SK-N-SH (cell line): ENCODE data around the gene KDELR1.
A peak's percentile ranks its signal among the peaks of the same experiment; 100 is the strongest.

Experiments used
- GABPA ChIP-seq: IDR thresholded peaks from 2 replicates; pipeline ENCODE4 v1.4.0; 2012; ENCODE audit warnings: low read depth, mild to moderate bottlenecking
- MXI1 ChIP-seq: IDR thresholded peaks from 2 replicates; pipeline ENCODE4 v1.6.1; 2012; ENCODE audit warnings: mild to moderate bottlenecking, low read depth, low read length, improper control_type of control experiment
- RCOR1 ChIP-seq: fragments of 150-350 bp; IDR thresholded peaks from 2 replicates; pipeline ENCODE4 v1.6.1; 2017; ENCODE audit warnings: antibody characterized with exemption, low read length
- TF ChIP-seq, protein P1 (sequence below): fragments of 150-350 bp; IDR thresholded peaks from 2 replicates; pipeline ENCODE4 v1.6.1; 2016; ENCODE audit warnings: mild to moderate bottlenecking, low read depth, low read length
- TF ChIP-seq, protein P2 (sequence below): fragments of 200-600 bp; sonication (generic); IDR thresholded peaks from 2 replicates; pipeline ENCODE4 v1.6.1; 2017; ENCODE audit warnings: antibody characterized with exemption, mild to moderate bottlenecking, moderate library complexity
- TF ChIP-seq, protein P3 (sequence below): fragments of 150-350 bp; IDR thresholded peaks from 2 replicates; pipeline ENCODE4 v1.6.1; 2017; ENCODE audit warnings: antibody characterized with exemption, low read length, low read depth, borderline replicate concordance
- TF ChIP-seq, protein P4 (sequence below): IDR thresholded peaks from 2 replicates; pipeline ENCODE4 v1.4.0; 2012; ENCODE audit warnings: low read depth, borderline replicate concordance

DNA sequence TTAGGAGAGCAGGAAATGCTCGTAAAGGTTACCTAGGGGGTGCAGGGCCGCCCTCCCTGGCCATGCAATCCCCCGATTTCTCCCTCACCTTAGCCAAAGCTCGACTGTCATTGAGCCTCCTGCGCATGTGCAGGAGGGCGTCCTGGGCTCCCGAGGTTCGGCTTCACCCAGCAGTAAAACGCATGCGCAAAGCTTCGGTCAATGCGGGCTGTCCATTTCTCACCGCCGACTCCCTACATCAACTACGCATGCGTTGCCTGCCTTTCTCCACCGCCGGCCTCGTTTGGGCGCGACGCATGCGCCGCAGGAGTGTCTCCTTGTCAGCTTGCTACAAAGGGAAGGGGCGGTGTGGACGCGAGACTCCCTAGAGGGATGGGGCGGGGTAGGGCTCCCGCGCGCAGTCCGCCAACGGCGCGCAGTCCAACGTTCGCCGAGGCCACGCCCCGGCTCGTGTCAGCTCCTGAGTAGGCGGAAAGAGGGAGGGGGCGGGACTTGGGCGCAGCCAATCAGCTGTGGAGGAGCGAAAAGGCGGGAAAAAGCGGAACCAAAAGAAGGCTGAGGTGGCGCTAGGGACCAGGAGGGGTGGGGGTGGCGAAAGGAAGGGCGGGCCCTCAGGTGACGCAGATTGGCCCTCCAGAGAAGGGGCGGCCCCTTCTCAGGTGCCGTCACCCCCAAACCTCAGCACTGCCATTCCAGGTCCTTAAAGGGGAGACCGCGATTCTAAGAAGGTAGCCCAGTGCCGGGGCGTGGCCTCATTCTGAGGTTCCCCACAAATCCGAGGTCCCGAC, 27.3 kb downstream of the KDELR1 start, which contains the start of the genes SYNGR4 and TMEM143:
- TF ChIP-seq, protein P1, sequence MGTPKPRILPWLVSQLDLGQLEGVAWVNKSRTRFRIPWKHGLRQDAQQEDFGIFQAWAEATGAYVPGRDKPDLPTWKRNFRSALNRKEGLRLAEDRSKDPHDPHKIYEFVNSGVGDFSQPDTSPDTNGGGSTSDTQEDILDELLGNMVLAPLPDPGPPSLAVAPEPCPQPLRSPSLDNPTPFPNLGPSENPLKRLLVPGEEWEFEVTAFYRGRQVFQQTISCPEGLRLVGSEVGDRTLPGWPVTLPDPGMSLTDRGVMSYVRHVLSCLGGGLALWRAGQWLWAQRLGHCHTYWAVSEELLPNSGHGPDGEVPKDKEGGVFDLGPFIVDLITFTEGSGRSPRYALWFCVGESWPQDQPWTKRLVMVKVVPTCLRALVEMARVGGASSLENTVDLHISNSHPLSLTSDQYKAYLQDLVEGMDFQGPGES, result peak; percentile 54; the same call in 1 of the 2 replicates
- TF ChIP-seq RCOR1 (no peak; the same call in 1 of the 2 replicates), MXI1 (peak; percentile 89), GABPA (no peak)
- TF ChIP-seq, protein P2, sequence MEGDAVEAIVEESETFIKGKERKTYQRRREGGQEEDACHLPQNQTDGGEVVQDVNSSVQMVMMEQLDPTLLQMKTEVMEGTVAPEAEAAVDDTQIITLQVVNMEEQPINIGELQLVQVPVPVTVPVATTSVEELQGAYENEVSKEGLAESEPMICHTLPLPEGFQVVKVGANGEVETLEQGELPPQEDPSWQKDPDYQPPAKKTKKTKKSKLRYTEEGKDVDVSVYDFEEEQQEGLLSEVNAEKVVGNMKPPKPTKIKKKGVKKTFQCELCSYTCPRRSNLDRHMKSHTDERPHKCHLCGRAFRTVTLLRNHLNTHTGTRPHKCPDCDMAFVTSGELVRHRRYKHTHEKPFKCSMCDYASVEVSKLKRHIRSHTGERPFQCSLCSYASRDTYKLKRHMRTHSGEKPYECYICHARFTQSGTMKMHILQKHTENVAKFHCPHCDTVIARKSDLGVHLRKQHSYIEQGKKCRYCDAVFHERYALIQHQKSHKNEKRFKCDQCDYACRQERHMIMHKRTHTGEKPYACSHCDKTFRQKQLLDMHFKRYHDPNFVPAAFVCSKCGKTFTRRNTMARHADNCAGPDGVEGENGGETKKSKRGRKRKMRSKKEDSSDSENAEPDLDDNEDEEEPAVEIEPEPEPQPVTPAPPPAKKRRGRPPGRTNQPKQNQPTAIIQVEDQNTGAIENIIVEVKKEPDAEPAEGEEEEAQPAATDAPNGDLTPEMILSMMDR, result no peak
- TF ChIP-seq, protein P3, sequence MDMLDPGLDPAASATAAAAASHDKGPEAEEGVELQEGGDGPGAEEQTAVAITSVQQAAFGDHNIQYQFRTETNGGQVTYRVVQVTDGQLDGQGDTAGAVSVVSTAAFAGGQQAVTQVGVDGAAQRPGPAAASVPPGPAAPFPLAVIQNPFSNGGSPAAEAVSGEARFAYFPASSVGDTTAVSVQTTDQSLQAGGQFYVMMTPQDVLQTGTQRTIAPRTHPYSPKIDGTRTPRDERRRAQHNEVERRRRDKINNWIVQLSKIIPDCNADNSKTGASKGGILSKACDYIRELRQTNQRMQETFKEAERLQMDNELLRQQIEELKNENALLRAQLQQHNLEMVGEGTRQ, result no peak
- TF ChIP-seq, protein P4, sequence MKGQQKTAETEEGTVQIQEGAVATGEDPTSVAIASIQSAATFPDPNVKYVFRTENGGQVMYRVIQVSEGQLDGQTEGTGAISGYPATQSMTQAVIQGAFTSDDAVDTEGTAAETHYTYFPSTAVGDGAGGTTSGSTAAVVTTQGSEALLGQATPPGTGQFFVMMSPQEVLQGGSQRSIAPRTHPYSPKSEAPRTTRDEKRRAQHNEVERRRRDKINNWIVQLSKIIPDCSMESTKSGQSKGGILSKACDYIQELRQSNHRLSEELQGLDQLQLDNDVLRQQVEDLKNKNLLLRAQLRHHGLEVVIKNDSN, result no peak
